OCI-LY3 (cell line): ENCODE data around the gene CYGB.

Experiments used
- H2AFZ ChIP-seq: fragments of 200-600, 300-600 bp; shearing (Covaris generic); 2 replicates; pipeline ENCODE4 v1.6.0; 2014; ENCODE audit warnings: antibody characterized with exemption, low read depth, low read length
- H3K27ac ChIP-seq: fragments of 200-600, 300-600 bp; sonication (generic); 2 replicates; pipeline ENCODE4 v1.5.1; 2014; ENCODE audit warnings: mild to moderate bottlenecking, low read length, moderate library complexity, mixed read lengths
- H3K27me3 ChIP-seq: fragments of 200-600, 300-600 bp; sonication (generic); 2 replicates; pipeline ENCODE4 v1.6.1; 2014; ENCODE audit warnings: low read depth, low read length, mixed read lengths
- H3K36me3 ChIP-seq: fragments of 200-600, 300-600 bp; sonication (generic); replicated peaks from 2 replicates; pipeline ENCODE3; 2014; ENCODE audit warnings: low read depth, low read length, mixed read lengths
- H3K4me1 ChIP-seq: fragments of 300-600, 200-600 bp; sonication (generic); 2 replicates; pipeline ENCODE4 v1.6.1; 2014; ENCODE audit warnings: low read length, mixed read lengths
- H3K4me2 ChIP-seq: fragments of 200-600, 300-600 bp; sonication (generic); 2 replicates; pipeline ENCODE4 v1.6.1; 2014; ENCODE audit warnings: low read length, mixed read lengths
- H3K4me3 ChIP-seq: fragments of 300-600, 200-600 bp; sonication (generic); 2 replicates; pipeline ENCODE4 v1.5.1; 2014; ENCODE audit warnings: antibody characterized with exemption, mild to moderate bottlenecking, low read length, moderate library complexity
- H3K79me2 ChIP-seq: fragments of 300-600, 200-600 bp; shearing (Covaris generic); 2 replicates; pipeline ENCODE4 v1.6.1; 2014; ENCODE audit warnings: mild to moderate bottlenecking, low read length, mixed read lengths
- H3K9ac ChIP-seq: fragments of 300-600, 200-600 bp; shearing (Covaris generic); 2 replicates; pipeline ENCODE4 v1.6.0; 2014; ENCODE audit warnings: mild to moderate bottlenecking, low read length, moderate library complexity
- H3K9me3 ChIP-seq: fragments of 200-600, 300-600 bp; shearing (Covaris generic); 2 replicates; pipeline ENCODE4 v1.6.1; 2014; ENCODE audit warnings: low read length, mixed read lengths; ENCODE audit not compliant: insufficient read depth
- H4K20me1 ChIP-seq: fragments of 200-600, 300-600 bp; sonication (generic); 2 replicates; pipeline ENCODE4 v1.6.1; 2016; ENCODE audit warnings: low read length, mixed read lengths; ENCODE audit not compliant: insufficient read depth
- EZH2phosphoT487 ChIP-seq: fragments of 200-600 bp; shearing (Covaris generic); IDR thresholded peaks from 2 replicates; pipeline ENCODE4 v1.6.1; 2018; ENCODE audit warnings: antibody characterized with exemption, mixed run types, low read depth
- TF ChIP-seq, protein P1 (sequence below): fragments of 200-600, 300-600 bp; sonication (generic); IDR thresholded peaks from 2 replicates; pipeline ENCODE4 v1.5.1; 2014; ENCODE audit warnings: antibody characterized with exemption, low read length, low read depth

Gene CYGB

DNA sequence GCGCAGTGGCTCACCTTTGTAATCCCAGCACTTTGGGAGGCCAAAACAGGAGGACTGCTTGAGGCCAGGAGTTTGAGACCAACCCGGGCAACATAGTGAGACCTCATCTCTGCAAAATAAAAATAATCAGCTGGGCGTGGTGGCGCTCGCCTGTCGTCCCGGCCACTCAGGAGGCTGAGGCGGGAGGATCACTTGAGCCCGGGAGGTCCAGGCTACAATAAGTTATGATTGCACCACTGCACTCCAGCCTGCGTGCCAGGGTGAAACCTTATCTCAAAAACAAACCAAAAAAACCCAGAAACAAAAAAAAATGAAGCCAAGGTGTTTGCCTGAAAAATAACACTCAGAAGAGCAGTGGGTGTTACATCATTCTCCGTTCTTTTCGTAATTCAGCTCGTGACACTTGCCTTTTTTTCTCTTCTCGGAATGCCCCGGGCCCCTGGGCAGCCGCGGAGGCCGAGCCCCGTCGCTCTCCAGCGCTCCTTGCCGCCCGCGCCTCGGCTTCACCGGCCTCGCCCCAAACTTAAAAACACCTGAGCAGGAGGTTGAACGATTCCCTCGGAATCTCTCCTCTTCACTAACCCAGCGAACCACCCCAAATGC is 19.4 kb upstream of the CYGB start:
- H3K79me2 ChIP-seq, result peaks cover 54% of the 10 kb centered on the region
- H2AFZ ChIP-seq, result peak overlapping the region; percentile 90
- H3K9me3 ChIP-seq, result no peaks in the 10 kb centered on the region

DNA sequence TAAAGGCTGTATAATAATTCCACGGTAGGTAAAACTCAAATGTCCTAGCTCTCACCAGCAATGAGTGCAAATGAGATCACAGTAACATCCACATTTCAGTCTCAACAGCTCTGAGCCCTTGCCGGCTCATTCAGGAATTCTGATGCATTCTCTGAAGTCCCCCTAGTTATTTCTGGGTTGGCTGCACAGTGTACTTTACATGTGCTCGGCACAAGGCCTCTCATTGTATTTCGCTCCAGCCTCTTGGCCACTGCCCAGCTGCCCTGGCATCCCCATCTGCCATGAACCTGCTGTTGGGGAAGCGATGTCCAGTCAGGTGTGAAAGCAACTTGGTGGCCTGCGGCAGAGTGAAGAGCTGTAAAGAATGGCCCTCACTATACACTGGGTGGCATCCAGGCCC is 16.6 kb upstream of the CYGB start:
- H3K9me3 ChIP-seq, result no peaks in the 10 kb centered on the region
- H2AFZ ChIP-seq, result no peak overlapping the region
- peaks cover 26% of the 10 kb centered on the region for H3K79me2 ChIP-seq
- H3K36me3 ChIP-seq, result peaks cover 11% of the 10 kb centered on the region
- H3K4me1 ChIP-seq, result peaks cover 11% of the 10 kb centered on the region
- peaks cover 6% of the 10 kb centered on the region for H4K20me1 ChIP-seq
- H3K4me2 ChIP-seq, result no peak overlapping the region
- H3K9ac ChIP-seq, result no peak overlapping the region
- no peak overlapping the region for H3K27ac ChIP-seq
- TF ChIP-seq, protein P1, sequence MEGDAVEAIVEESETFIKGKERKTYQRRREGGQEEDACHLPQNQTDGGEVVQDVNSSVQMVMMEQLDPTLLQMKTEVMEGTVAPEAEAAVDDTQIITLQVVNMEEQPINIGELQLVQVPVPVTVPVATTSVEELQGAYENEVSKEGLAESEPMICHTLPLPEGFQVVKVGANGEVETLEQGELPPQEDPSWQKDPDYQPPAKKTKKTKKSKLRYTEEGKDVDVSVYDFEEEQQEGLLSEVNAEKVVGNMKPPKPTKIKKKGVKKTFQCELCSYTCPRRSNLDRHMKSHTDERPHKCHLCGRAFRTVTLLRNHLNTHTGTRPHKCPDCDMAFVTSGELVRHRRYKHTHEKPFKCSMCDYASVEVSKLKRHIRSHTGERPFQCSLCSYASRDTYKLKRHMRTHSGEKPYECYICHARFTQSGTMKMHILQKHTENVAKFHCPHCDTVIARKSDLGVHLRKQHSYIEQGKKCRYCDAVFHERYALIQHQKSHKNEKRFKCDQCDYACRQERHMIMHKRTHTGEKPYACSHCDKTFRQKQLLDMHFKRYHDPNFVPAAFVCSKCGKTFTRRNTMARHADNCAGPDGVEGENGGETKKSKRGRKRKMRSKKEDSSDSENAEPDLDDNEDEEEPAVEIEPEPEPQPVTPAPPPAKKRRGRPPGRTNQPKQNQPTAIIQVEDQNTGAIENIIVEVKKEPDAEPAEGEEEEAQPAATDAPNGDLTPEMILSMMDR, result no peak
- no peak for TF ChIP-seq EZH2phosphoT487
- no peak overlapping the region for H3K4me3 ChIP-seq
- H3K27me3 ChIP-seq, result no peaks in the 10 kb centered on the region

More for the DNA sequence above, 19.4 kb upstream of the CYGB start:
- Histone ChIP-seq H3K9ac (peak overlapping the region; percentile 98), H3K36me3 (peaks cover 35% of the 10 kb centered on the region), H3K4me2 (peak overlapping the region; percentile 71), H4K20me1 (peaks cover 33% of the 10 kb centered on the region), H3K4me1 (peaks cover 32% of the 10 kb centered on the region), H3K27me3 (no peaks in the 10 kb centered on the region), H3K4me3 (peak overlapping the region; percentile 93), H3K27ac (peak overlapping the region; percentile 75)
- no peak for TF ChIP-seq EZH2phosphoT487
- TF ChIP-seq, protein P1, result no peak

DNA sequence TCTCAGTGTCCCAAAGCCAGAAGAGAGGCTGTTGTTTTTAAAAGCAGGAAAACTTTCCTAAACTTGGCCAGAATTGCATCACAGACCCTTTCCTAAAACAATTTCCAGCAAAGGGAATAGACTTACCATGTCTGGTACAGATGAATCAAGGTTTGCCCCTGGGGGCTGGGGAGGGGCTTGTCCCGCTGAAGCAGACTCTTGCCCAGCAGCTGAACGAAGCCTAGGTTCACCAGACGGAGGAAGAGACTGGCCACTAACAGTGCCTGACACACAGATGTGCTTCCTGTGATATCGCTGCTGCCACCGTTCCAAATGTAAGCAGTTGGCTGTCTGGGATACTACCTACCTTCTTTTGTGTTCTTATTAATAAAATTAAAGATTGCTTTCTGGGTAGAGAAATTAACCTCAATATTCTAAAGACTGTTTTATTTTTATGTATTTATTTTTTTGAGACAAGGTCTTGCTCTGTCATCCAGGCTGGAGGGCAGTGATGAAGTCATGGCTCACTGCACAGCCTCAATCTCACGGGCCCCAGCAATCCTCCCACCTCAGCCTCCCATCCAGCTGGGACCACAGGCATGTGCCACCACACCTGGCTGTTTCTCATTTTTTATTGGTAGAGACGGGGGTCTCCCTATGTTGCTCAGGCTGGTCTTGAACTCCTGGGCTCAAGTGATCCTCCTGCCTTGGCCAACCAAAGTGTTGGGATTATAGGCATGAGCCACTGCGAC is 15.8 kb upstream of the CYGB start:
- H3K36me3 ChIP-seq, result peaks cover 3% of the 10 kb centered on the region
- H3K4me2 ChIP-seq, result no peak overlapping the region
- no peak overlapping the region for H3K27ac ChIP-seq
- no peak for TF ChIP-seq EZH2phosphoT487
- TF ChIP-seq, protein P1, result no peak
- no peaks in the 10 kb centered on the region for H3K27me3 ChIP-seq
- no peak overlapping the region for H3K4me3 ChIP-seq
- no peak overlapping the region for H2AFZ ChIP-seq
- H3K79me2 ChIP-seq, result peaks cover 18% of the 10 kb centered on the region
- peaks cover 5% of the 10 kb centered on the region for H3K4me1 ChIP-seq
- H4K20me1 ChIP-seq, result no peaks in the 10 kb centered on the region
- H3K9ac ChIP-seq, result no peak overlapping the region
- no peaks in the 10 kb centered on the region for H3K9me3 ChIP-seq

DNA sequence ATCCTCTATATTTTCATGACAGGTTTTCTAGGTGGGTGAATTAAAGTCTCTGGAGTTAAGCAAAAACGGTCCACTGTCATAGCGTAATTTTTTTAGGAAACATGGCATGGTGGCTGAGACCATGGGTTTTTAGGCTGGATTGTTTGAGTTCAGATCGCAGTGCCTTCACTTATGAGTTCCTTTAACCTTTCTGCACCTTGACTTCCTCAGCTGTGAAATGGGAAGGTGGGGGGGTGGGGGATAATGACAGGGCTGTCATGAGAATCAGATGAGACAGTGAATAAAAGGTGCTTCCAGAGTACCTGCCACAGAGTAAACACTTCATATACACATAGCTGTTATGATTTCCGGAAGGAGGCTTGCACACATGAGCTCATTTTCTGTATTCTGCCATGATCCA is 14.2 kb upstream of the CYGB start:
- Histone ChIP-seq H3K27ac (no peak overlapping the region), H3K36me3 (no peaks in the 10 kb centered on the region)
- TF ChIP-seq, protein P1, result no peak
- TF ChIP-seq EZH2phosphoT487, result no peak

More for the DNA sequence above, 14.2 kb upstream of the CYGB start:
- Histone ChIP-seq H4K20me1 (no peaks in the 10 kb centered on the region), H3K9me3 (no peaks in the 10 kb centered on the region), H3K4me1 (peaks cover 4% of the 10 kb centered on the region), H3K4me3 (no peak overlapping the region), H3K27me3 (no peaks in the 10 kb centered on the region), H3K4me2 (no peak overlapping the region), H3K79me2 (peaks cover 3% of the 10 kb centered on the region), H3K9ac (no peak overlapping the region), H2AFZ (no peak overlapping the region)
